Right forelimb (tissue), 1 donor: Measurements from ENCODE around the gene GNB3.
"Not testable (repeated sequence)": the region's sequence is repeated elsewhere in the genome, so short reads cannot be mapped to it uniquely, and the experiment has no call there.

Experiments
- DNase-seq: peaks from one replicate; pipeline ENCODE4 v3.0.0-alpha.2; 2018

The GNB3 gene

DNA sequence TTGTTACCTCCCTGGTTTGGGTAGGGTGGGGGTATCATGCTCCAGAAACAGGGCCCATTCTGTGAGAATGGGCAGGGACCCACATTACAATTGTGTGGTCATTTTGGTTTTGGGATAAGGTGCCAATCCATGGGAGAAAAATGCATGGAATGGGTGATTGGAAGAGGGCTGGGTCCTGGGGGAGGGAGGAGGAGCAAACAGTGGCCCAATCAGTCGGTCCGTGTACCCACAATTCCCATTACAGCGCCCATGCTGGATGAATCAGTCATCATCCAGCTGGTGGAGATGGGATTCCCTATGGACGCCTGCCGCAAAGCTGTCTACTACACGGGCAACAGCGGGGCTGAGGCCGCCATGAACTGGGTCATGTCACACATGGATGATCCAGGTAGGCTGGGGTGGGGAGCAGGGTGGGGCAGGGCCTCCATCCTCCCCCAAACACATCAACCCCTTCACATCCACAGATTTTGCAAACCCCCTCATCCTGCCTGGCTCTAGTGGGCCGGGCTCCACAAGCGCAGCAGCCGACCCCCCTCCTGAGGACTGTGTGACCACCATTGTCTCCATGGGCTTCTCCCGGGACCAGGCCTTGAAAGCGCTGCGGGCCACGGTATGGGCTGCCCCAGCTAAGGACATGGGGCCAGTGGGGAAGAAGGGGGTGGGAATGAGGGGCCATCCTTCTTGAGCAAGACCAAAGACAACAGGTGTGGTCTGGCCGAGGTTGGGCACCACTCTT is 23.0 kb downstream of the GNB3 start:
- DNase-seq = no peak

DNA sequence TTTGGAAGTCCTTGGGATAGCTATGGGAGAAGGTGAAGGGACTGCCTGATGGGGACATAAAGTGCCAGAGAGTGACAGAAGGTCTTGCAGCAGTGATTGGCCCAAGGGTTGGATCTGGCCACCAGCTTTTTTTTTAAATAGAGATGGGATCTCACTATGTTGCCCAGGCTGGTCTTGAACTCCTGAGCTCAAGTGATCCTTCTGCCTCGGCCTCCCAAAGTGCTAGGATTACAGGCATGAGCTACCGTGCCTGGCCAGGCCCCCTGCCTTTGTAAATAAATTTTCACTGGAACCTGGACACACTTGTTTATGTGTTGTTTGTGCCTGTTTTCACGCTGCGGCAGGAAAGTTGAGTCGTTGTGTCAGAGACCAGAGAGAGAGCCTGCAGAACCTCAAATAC is 24.6 kb downstream of the GNB3 start:
- not testable (repeated sequence) for DNase-seq

DNA sequence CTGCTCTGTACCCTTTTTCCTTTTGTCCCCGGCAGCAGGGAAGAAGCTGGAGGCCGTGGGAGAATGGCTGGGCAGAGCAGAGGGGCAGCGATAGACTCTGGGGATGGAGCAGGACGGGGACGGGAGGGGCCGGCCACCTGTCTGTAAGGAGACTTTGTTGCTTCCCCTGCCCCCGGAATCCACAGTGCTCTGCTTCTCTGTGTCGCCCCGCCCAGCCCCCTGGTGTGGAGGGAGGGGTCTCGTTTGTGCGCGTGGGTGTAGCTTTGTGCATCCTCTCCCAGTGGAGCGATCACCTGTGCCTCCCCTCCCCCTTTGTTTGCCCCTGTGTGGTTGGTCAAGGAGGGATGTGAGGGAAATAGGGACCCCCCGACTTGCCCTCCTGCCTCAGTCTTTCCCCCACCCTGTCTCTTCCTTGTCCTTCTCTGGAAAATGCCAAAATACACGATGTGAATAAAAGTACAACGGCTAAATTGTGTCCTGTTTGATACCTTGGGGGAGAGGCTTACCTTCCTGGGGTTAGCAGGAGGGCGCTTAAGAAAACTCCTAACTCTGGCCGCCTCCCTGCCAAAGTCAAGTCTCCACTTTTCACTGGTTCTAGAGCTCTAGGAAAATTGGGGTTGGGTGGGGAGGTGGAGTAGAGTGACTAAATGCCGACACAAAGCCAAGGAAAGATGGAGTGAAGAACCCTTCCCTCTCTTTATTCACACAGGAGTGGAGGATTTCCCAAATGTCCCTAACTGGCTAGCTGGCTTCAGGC is 25.6 kb downstream of the GNB3 start:
- DNase-seq = no peak

DNA sequence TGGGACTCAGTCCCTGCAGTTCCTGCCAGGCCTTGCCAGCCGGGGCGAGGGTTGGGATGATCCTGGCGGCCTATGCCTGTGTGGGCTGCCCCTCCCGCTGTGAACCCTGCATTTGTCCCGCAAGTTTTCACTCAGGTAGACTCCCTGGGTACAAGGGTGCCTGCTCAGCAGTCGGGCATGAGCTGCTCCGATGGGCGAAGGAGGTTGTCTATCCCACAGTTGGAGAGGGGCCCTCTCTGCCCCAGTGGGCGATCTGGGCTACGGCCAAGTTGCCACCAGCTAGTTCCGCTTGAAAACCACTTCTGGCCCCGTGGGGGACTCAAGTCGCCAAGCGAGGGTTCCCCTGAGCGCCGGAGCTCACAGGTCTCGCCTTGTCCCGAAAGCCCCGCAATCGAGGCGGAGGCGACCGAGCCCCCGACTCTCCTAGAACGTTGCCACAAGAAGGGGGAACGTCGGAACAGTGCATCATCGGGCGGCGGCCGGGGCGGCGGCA is 26.2 kb downstream of the GNB3 start:
- DNase-seq = no peak

DNA sequence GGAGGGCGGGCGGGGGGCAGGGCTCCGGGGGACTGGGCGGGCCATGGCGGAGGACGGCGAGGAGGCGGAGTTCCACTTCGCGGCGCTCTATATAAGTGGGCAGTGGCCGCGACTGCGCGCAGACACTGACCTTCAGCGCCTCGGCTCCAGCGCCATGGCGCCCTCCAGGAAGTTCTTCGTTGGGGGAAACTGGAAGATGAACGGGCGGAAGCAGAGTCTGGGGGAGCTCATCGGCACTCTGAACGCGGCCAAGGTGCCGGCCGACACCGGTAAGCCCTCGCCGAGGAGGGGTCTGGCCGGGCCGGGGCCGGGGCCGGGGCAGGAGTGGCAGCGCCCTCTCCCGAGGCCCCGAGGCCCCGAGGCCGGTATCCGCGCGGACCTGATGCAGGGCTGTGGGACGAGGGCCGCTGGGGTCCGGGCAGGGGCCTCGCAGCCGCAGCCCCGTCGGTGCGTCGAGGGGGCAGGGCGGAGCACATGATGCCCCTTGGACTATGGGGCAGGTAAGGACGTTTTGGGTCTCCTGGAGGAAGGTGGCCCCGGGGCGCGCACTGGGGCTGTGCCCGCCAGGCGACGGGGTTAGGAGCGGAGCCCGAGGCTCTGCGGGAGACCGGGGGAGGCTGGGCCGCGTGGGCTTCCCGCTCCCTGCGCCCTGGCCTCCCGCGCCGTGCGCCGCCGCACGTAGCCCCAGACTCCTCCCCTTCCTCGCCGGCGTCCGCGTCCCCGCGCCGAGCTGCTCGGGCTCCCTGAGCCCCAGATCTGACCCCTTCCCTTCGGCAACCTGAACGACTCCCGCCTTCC is 26.9 kb downstream of the GNB3 start, which contains the start of gene TPI1:
Gene TPI1 (plus strand): TSS at position 119 of the 798 bp plus-strand sequence. CDS start 36 bp downstream, at position 155.
- DNase-seq = peak; percentile 93

DNA sequence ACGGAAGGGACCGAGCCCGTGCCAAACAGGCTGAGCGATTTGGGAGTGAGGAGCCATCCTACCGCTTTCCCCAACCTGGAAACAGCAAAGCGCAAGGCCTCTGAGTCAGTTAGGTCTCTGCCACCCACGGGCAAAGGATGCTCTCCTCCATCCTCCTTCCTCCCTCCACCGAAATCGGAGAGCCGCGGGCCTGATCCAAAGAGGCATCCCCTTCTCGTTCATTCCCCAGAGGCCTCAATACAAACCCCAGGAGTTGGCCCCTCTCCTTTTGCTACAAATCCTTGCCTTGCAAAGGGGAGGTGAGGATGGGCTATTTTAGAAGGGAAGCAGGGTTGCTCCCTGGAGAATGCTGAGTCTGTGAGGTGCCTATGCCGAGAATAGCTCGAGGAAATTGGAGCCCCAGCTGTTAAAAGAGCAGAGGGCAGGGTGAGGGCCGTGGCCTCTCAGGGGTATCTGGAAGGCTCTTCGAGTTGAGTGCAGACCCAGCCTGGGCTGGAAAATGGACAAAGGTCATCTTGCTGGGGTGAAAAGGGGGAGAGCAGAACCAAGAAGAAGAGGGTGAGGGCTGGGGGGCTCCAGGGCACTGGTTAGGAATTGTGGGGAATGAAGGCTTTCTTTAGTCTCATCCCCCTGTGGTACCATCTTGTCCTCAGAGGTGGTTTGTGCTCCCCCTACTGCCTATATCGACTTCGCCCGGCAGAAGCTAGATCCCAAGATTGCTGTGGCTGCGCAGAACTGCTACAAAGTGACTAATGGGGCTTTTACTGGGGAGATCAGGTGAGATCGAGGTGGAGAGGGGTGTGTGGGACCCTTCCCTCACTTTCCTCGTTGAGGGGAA is 27.7 kb downstream of the GNB3 start:
- no peak for DNase-seq

DNA sequence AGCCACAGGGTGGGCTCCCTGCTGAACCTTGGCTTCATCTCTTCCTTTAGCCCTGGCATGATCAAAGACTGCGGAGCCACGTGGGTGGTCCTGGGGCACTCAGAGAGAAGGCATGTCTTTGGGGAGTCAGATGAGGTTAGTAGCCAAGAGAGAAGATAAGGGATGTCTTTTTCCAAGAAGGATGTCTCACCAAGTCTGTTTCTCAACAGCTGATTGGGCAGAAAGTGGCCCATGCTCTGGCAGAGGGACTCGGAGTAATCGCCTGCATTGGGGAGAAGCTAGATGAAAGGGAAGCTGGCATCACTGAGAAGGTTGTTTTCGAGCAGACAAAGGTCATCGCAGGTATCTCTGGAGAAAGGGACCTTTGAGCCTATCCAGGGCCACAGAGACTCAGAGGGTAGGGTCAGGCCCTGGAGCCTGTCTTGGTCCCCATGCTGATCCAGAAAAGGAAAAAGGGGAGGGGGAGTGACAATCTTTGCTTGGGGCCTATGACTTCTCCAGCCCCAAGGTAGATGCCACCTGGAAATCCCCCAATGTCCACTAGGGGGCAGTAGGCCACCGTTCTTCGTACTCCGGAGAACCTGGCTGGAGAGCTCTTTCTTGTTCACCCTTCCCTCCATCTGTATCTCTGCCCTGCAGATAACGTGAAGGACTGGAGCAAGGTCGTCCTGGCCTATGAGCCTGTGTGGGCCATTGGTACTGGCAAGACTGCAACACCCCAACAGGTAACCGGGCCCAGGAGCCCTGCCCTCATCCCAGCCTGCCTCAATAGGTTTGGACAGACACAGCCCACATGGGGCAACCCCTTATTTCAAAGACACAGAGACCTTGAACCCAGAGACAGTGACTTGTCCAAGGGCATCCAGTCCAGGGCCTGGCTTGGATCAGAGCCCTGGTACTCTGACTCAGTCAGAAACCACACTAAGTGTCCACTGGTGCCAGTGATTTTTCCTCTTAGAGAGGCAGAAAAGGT is 28.6 kb downstream of the GNB3 start:
- DNase-seq = peak; percentile 88

DNA sequence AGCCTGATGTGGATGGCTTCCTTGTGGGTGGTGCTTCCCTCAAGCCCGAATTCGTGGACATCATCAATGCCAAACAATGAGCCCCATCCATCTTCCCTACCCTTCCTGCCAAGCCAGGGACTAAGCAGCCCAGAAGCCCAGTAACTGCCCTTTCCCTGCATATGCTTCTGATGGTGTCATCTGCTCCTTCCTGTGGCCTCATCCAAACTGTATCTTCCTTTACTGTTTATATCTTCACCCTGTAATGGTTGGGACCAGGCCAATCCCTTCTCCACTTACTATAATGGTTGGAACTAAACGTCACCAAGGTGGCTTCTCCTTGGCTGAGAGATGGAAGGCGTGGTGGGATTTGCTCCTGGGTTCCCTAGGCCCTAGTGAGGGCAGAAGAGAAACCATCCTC is 29.6 kb downstream of the GNB3 start:
- not testable (repeated sequence) for DNase-seq

DNA sequence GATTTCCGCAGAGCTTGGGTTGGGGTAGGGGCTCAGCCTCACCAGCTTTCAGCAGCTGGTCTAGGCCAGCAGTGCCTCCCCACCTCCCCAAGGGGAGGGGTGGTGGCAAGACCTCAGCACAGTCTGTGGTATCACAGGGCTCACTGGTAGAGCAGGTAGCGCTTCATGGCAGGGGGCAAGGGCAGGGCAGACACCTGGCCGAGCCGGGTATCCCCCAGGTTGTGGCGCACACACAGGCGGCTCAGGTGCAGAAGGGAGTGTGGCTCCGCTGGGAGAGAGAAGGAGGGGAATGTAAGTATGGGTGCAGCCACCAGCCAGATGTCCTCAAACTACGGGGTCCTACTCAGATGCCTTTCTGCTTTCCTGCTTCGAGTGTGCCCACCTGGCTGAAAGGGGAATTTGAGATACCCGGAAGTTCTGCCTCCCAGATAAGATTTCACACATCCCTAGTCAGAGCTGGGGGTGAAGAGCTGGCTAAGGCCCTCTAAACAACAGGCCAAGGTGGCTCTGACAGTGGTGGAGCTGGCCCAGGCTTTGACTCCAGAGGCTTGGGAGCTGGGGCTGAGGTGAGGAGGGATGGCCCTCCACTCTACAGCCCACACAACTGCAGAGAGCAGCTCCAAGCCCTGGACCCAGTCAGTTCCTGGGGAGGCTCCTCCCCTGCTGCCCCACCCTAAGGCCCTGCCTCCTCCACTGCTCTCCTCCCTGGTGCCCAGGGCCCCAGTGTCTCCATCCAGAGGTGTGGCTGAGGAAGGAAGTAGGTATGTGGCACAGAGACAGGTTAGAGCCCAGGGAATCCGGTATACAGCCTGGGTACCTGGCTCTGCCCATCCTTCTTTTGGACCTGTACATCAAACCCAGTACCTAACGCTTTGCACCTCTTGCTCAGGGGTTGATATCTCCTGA is 30.6 kb downstream of the GNB3 start:
- DNase-seq = no peak

DNA sequence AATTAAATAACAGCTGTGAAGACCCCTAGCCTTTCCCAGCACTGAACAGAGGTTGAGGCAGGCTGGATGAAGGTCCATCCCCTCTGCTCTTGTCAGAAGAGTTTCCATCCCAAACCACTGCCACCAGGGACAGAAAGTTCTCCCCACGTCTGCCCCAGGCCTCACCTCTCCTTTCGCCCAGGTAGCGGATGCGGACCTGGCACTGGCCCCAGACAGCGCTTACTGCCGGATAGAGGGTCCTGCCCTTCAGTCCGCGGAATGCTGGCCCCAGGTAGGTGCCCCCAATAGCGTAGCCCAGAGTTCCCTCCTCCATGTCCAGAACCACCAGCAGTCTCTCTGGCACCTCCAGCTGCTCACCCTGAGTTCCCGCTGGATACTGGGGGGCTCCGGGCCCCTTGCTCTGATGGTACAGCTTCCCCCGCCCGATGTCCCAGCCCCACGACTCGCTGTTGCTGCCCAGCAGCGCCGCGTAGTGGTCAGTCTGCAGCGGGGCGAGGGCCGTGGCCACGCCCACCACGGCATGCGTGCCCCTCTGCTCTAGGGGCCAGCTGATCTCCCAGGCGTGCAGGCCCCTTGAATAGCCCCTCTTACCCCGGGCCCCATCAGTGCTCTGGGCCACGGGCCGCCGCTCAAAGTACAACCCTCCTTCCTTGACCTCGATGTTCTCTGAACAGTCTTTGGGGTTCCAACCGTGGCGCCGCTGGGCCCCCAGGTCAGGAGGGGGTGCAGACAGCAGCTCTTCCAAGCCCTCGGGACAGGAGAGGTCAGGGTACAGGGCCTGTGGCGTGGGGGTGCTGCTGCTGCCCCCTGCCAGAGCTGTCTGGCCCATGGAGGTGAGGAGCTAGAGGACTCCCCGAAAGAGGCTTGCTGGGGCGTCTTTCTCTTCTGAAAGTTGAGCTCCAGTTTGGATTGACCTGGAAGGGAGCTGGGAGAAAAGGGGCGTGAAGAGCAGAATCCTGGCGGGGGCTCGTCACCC is 31.6 kb downstream of the GNB3 start:
- peak; percentile 91 for DNase-seq

DNA sequence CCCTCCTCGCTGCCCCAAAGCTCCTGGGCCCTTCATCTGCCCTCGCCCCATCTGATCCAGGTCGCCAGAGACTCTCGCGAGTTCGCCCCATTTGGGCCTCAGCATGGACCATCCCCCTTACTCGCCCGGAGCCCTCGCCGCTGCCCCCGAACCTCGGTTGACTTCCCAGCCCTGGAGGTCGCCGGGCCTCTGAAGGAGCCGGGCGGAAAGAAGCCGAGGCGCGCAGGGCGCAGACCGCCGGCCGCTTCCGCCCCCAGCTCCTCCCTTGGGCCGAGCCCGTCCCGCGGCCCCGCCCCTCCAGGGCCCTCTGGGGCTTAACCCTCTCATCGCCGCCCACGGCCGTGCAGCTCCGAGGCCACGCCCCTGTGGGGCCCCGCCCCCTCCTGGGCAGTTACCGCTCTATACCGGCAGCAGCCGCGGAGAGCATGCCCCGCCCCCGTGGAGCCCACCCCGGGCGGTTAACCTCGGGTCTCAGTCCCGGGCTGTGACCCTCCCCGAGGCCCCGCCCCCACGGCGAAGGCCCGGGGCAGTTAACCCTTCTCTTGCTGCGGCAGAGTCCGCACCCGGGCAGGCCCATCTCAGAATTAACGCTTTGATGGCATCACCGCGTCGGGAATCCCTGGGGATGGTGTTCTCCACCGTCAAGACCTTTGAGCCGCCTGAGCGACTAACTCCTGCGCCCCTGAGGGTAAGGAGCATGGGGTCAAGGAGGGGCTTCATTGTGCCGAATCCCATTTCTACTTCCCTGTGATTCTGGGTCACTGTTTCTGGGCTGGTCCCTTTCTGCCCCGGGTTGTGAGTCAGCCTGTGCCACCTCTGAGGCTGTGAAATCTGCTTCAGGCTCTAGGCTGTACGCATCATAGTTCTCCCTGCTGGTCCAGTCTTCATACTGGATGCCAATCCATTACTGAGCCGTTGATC is 32.6 kb downstream of the GNB3 start, which contains the start of gene SPSB2:
Gene SPSB2 (minus strand): TSS at position 210 of the 921 bp plus-strand sequence. CDS start 402 bp downstream, outside the sequence.
- DNase-seq = peak; percentile 98

DNA sequence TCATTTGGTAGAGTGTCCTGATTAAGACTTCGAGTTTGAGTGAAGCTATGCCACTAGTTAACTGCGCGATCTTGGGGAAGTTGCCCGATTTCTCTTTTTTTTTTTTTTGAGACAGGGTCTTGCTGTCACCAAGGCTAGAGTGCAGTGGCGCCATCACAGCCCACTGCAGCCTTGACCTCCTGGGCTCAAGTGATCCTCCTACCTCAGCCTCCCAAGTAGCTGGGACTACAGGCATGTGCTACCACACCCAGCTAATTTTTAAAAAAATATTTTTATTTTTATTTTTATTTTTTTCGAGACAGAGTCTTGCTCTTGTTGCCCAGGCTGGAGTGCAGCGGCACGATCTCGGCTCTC is 33.3 kb downstream of the GNB3 start:
- not testable (repeated sequence) for DNase-seq

DNA sequence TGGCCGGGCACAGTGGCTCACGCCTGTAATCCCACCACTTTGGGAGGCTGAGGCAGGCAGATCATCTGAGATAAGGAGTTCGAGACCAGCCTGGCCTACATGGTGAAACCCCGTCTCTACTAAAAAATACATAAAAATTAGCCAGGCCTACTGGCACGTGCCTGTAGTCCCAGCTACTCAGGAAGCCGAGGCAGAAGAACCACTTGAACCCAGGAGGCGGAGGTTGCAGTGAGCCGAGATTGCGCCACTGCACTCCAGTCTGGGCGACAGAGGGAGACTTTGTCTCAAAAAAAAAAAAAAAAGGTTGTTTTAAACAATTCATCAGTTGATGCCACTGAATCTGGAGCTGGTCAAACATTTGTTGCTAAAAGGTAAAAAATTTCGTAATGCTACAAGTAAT is 39.1 kb downstream of the GNB3 start:
- not testable (repeated sequence) for DNase-seq

DNA sequence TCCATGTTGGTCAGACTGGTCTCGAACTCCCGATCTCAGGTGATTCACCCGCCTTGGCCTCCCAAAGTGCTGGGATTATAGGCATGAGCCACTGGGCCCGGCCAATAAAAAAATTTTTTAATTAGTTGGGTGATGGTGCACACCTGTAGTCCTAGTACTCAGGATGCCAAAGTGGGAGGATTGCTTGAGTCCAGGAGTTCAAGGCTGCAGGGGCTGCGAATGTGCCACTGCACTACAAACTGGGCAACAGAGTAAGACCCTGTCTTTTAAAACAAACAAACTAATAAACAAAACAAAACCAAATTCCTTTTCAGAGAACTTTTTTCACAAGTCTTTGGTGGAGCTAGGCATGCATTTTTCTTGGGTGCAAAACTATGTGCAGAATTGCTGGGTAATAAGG is 42.5 kb downstream of the GNB3 start:
- no peak for DNase-seq

DNA sequence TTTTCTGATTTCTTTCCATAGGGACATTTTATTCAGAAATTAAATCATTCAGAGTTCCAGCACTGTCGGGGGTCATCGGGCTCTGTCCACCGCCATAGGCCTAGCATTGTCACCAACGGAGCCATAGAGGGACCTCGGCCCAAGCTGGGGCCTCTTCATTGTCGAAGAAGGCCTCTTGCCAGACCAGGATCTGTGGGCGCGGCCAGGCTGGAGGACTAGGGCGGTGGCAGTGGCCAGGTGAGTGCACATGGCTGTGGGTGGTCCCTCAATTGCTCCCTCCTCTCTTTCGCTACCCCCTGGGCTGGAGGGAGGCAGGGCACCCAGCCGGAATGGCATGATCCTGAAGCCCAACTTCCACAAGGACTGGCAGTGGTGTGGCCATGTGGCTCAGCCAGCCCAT is 43.0 kb downstream of the GNB3 start:
- no peak for DNase-seq

DNA sequence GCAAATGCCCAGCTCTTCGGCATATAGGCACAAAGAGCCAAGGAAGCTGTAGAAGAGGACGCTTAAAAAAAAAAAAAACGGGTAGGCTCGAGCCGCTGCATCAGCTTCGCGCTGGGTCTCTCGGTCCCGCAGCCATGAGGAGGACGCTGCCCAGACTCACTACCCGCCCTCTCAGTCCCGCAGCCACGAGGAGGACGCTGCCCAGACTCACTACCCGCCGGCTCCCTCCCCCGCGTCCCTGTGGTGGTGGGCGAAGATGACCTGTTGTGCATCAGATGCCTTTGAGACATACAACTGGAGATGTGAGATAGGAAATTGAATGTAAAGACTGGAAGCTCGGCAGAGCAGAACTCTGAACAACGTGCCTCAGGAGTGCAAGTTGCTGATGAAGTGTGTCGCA is 43.8 kb downstream of the GNB3 start:
- no peak for DNase-seq

DNA sequence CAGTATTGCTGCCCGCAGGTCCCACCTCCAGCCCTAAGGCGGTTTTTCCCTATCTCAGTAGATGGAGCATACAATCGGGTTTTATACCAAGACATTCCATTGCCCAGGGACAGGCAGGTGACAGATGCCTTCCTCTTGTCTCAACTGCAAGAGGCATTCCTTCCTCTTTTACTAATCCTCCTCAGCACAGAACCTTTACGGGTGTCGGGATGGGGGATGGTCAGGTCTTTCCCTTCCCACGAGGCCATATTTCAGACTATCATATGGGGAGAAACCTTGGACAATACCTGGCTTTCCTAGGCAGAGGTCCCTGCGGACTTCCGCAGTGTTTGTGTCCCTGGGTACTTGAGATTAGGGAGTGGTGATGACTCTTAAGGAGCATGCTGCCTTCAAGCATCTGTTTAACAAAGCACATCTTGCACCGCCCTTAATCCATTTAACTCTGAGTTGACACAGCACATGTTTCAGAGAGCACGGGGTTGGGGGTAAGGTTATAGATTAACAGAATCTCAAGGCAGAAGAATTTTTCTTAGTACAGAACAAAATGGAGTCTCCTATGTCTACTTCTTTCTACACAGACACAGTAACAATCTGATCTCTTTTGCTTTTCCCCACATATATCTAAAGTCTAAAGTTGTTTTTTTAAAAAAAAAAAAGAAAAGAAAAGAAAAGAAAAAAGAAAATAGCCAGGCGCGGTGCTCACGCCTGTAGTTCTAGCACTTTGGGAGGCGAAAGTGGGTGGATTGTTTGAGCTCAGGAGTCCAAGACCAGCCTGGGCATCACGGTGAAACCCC is 45.7 kb downstream of the GNB3 start:
- DNase-seq = not testable (repeated sequence)
